Natural killer cell (primary cell): ENCODE results near the gene RNF157. TPM values are rescaled to one million over a fixed set of nuclear protein-coding genes. Genes with fewer than 3 reads are reported as not detected.

Experiments used
- ATAC-seq, 3 donors: fragments of 150-1000 bp in 2 of 3; fragments of 200-7000 bp in 1 of 3; cut with Tn5 transposase; 1 replicate in 1 of 3; 2 replicates in 2 of 3; pipeline ENCODE4 v1.10.0; 2021; ENCODE audit warnings: mild to moderate bottlenecking in 2 of 3, moderate library complexity in 2 of 3
- DNase-seq, 2 donors: peaks; one replicate each; pipeline versions ENCODE4 v3.0.0 to v3.0.0-alpha.2; 2013 to 2021; ENCODE audit warnings: mixed read lengths in 1 of 2
- H3K27ac ChIP-seq: one replicate; pipeline ENCODE4 v1.5.1; 2013; ENCODE audit warnings: mild to moderate bottlenecking, low read length
- H3K27me3 ChIP-seq: one replicate; pipeline ENCODE4 v1.6.1; 2013; ENCODE audit warnings: low read length; ENCODE audit not compliant: control insufficient read depth, insufficient read depth
- H3K36me3 ChIP-seq: one replicate; pipeline ENCODE4 v1.6.1; 2013; ENCODE audit warnings: low read length; ENCODE audit not compliant: control insufficient read depth, insufficient read depth
- H3K4me1 ChIP-seq: one replicate; pipeline ENCODE4 v1.6.1; 2013; ENCODE audit warnings: low read length; ENCODE audit not compliant: control insufficient read depth, insufficient read depth
- H3K4me3 ChIP-seq: one replicate; pipeline ENCODE4 v1.5.1; 2013; ENCODE audit warnings: low read length
- H3K9me3 ChIP-seq: one replicate; pipeline ENCODE4 v1.6.1; 2013; ENCODE audit warnings: low read length; ENCODE audit not compliant: control insufficient read depth, insufficient read depth
- H3K27ac Mint-ChIP-seq, 2 donors: one replicate each; pipeline ENCODE4 v1.8.0; 2022; ENCODE audit warnings: mild to moderate bottlenecking in 2 of 2, mixed read lengths in 2 of 2, moderate library complexity in 1 of 2
- H3K27me3 Mint-ChIP-seq, 2 donors: one replicate each; pipeline ENCODE4 v1.8.0; 2022; ENCODE audit warnings: low read depth in 2 of 2, mixed read lengths in 2 of 2
- H3K36me3 Mint-ChIP-seq: one replicate; pipeline ENCODE4 v1.8.0; 2022; ENCODE audit warnings: mixed read lengths
- H3K4me1 Mint-ChIP-seq, 2 donors: one replicate each; pipeline ENCODE4 v1.8.0; 2022; ENCODE audit warnings: mixed read lengths in 2 of 2
- H3K4me3 Mint-ChIP-seq: one replicate; pipeline ENCODE4 v1.8.0; 2022; ENCODE audit warnings: mild to moderate bottlenecking, moderate library complexity, mixed read lengths
- H3K9me3 Mint-ChIP-seq, 2 donors: one replicate each; pipeline ENCODE4 v1.8.0; 2022; ENCODE audit warnings: mixed read lengths in 2 of 2
- WGBS: methylation state at CpG from one replicate; pipeline ENCODE4 v1.1.7; 2013; ENCODE audit warnings: missing lambda C conversion rate; ENCODE audit not compliant: insufficient coverage; 5-methylcytosine and 5-hydroxymethylcytosine counted together
- intact Hi-C: fragments of 100-400 bp; cut with micrococcal nuclease; formaldehyde crosslinking; loops from one replicate; pipeline ENCODE4 v1.14.2; 2022
- total RNA-seq, 4 donors: library from RNA; stranded (reverse); fragments of 120-200 nt in 1 of 4; gene quantifications; one replicate each; pipeline versions ENCODE4 v1.2.3 to v1.2.4, GENCODE V29; 2013 to 2022
- TF ChIP-seq, protein P1 (sequence below): fragments of 200-600 bp; IDR thresholded peaks from one replicate; pipeline ENCODE4 v1.8.0; 2022; ENCODE audit warnings: antibody characterized with exemption

RNF157 gene
- total RNA-seq, 3 donors from 2014 or later (not counting 1 experiment from before 2014, with no cell fraction given): 4.9 to 9.1 (median 8.5) TPM

GRCh38 chr17:76219670-76220383 lies 20.5 kb downstream of the RNF157 start:
- H3K27me3 ChIP-seq: no peaks in the 10 kb centered on the region
- intact Hi-C loops: no loop called here
- H3K4me1 ChIP-seq: no peaks in the 10 kb centered on the region
- no peak overlapping the region for H3K27ac Mint-ChIP-seq
- DNase-seq (no peak), ATAC-seq (no peak)
- no peaks in the 10 kb centered on the region for H3K9me3 ChIP-seq
- H3K4me3 Mint-ChIP-seq: no peak overlapping the region
- H3K4me3 ChIP-seq: no peak overlapping the region
- no peaks in the 10 kb centered on the region for H3K36me3 ChIP-seq
- H3K4me1 Mint-ChIP-seq: no peaks in the 10 kb centered on the region
- WGBS: 97% methylated on average over 4 of the region's 7 CpGs
- TF ChIP-seq, protein P1, sequence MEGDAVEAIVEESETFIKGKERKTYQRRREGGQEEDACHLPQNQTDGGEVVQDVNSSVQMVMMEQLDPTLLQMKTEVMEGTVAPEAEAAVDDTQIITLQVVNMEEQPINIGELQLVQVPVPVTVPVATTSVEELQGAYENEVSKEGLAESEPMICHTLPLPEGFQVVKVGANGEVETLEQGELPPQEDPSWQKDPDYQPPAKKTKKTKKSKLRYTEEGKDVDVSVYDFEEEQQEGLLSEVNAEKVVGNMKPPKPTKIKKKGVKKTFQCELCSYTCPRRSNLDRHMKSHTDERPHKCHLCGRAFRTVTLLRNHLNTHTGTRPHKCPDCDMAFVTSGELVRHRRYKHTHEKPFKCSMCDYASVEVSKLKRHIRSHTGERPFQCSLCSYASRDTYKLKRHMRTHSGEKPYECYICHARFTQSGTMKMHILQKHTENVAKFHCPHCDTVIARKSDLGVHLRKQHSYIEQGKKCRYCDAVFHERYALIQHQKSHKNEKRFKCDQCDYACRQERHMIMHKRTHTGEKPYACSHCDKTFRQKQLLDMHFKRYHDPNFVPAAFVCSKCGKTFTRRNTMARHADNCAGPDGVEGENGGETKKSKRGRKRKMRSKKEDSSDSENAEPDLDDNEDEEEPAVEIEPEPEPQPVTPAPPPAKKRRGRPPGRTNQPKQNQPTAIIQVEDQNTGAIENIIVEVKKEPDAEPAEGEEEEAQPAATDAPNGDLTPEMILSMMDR: no peak
- no peaks in the 10 kb centered on the region for H3K36me3 Mint-ChIP-seq
- no peak overlapping the region for H3K27ac ChIP-seq
- no peaks in the 10 kb centered on the region for H3K9me3 Mint-ChIP-seq
- H3K27me3 Mint-ChIP-seq: no peaks in the 10 kb centered on the region

DNA sequence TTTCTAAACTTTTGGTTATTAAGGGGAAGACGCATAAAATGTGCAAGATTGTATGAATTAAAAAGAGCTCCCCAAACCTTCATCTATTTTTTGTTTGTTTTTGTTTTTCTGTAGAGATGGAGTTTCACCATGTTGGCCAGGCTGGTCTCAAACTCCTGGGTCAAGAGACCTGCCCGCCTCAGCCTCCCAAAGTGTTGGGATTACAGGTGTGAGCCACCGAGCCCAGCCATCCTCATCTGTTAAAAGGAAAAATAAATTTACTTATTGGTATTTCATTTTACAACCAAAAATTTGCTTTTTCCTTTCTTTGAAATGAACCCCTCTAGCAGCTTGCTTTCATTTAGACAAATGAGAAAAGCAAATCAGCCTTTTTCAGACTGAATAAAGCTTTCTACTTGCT lies 23.2 kb downstream of the RNF157 start:
- DNase-seq (no peak), ATAC-seq (no peak)
- Mint-ChIP-seq H3K4me3 (no peak overlapping the region), H3K27ac (no peak overlapping the region), H3K4me1 (no peaks in the 10 kb centered on the region), H3K36me3 (no peaks in the 10 kb centered on the region), H3K27me3 (no peaks in the 10 kb centered on the region), H3K9me3 (no peaks in the 10 kb centered on the region)
- TF ChIP-seq, protein P1: no peak
- no peak overlapping the region for H3K27ac ChIP-seq
- no peaks in the 10 kb centered on the region for H3K9me3 ChIP-seq
- H3K36me3 ChIP-seq: no peaks in the 10 kb centered on the region
- H3K4me3 ChIP-seq: no peak overlapping the region
- no peaks in the 10 kb centered on the region for H3K27me3 ChIP-seq
- intact Hi-C loops: no loop called here
- WGBS: no CpG with 5 or more reads among the region's 3 CpGs
- H3K4me1 ChIP-seq: no peaks in the 10 kb centered on the region

GRCh38 chr17:76213491-76213890 lies 26.8 kb downstream of the RNF157 start:
- Mint-ChIP-seq H3K4me3 (no peak overlapping the region), H3K36me3 (no peaks in the 10 kb centered on the region)
- no CpG with 5 or more reads among the region's 2 CpGs for WGBS

More at GRCh38 chr17:76213491-76213890, 26.8 kb downstream of the RNF157 start:
- Histone ChIP-seq H3K36me3 (no peaks in the 10 kb centered on the region), H3K4me1 (no peaks in the 10 kb centered on the region), H3K27me3 (no peaks in the 10 kb centered on the region), H3K9me3 (no peaks in the 10 kb centered on the region), H3K4me3 (no peak overlapping the region), H3K27ac (no peak overlapping the region)
- no peaks in the 10 kb centered on the region for H3K27me3 Mint-ChIP-seq
- intact Hi-C loops: no loop called here
- H3K4me1 Mint-ChIP-seq: peaks cover 0 to 5% of the 10 kb centered on the region in 2 donors
- DNase-seq (no peak), ATAC-seq (no peak)
- H3K9me3 Mint-ChIP-seq: no peaks in the 10 kb centered on the region
- TF ChIP-seq, protein P1: no peak
- no peak overlapping the region for H3K27ac Mint-ChIP-seq
